B cell (primary cell): ENCODE measurements around the gene CEP112.

Source experiments
- EZH2 ChIP-seq: IDR thresholded peaks from 2 replicates; pipeline ENCODE4 v1.6.1; 2012; ENCODE audit warnings: borderline replicate concordance, low read depth, mild to moderate bottlenecking, moderate library complexity, low read length; ENCODE audit not compliant: insufficient read depth, poor library complexity, severe bottlenecking
- TF ChIP-seq, protein P1 (sequence below): fragments of 200-600 bp; IDR thresholded peaks from one replicate; pipeline ENCODE4 v1.8.0; 2022; ENCODE audit warnings: antibody characterized with exemption, mild to moderate bottlenecking

DNA sequence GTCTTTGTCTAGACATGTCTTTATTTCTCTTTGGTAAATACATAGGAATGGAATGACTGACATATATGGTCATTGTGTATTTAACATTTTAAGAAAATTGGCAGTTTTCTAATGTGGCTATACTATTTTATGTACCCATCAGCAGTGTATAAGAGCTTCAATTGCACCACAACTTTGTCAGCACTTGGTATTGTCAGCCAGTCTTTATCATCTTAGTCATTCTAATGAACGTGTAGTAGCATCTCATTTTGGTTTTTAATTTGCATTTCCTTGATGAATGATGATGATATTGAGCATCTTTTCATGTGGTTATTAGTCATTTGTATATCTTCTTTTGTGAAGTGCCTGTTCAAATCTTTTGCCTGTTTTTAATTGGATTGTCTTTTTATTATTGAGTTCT, 239.3 kb downstream of the CEP112 start:
- TF ChIP-seq, protein P1, sequence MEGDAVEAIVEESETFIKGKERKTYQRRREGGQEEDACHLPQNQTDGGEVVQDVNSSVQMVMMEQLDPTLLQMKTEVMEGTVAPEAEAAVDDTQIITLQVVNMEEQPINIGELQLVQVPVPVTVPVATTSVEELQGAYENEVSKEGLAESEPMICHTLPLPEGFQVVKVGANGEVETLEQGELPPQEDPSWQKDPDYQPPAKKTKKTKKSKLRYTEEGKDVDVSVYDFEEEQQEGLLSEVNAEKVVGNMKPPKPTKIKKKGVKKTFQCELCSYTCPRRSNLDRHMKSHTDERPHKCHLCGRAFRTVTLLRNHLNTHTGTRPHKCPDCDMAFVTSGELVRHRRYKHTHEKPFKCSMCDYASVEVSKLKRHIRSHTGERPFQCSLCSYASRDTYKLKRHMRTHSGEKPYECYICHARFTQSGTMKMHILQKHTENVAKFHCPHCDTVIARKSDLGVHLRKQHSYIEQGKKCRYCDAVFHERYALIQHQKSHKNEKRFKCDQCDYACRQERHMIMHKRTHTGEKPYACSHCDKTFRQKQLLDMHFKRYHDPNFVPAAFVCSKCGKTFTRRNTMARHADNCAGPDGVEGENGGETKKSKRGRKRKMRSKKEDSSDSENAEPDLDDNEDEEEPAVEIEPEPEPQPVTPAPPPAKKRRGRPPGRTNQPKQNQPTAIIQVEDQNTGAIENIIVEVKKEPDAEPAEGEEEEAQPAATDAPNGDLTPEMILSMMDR, result no peak
- no peak for TF ChIP-seq EZH2
